Vagina (tissue), 2 donors: Measurements from ENCODE around the gene SEMA5B.

Source experiments
- CTCF ChIP-seq, 3 experiments: fragments of 450-650 bp in 2 of 3; fragments of 200-600 bp in 1 of 3; sonication (generic) in 1 of 3; IDR thresholded peaks; one replicate each; pipeline ENCODE4 v1.5.1; 2017 to 2019; ENCODE audit warnings: antibody characterized with exemption in 3 of 3, mild to moderate bottlenecking in 2 of 3, moderate library complexity in 2 of 3
- POLR2A ChIP-seq, 2 donors: fragments of 450-650 bp; IDR thresholded peaks; one replicate each; pipeline ENCODE4 v1.6.1; 2017; ENCODE audit warnings: antibody characterized with exemption in 2 of 2, mild to moderate bottlenecking in 2 of 2, moderate library complexity in 2 of 2
- POLR2AphosphoS5 ChIP-seq, 2 donors: sonication (generic); formaldehyde crosslinking; IDR thresholded peaks; one replicate each; pipeline ENCODE4 v1.9.0; 2017; ENCODE audit warnings: antibody characterized with exemption in 2 of 2, mild to moderate bottlenecking in 2 of 2, low read depth in 1 of 2; ENCODE audit not compliant: insufficient read depth in 1 of 2

GRCh38 chr3:123024056-123024455 lies 3.5 kb downstream of the SEMA5B start:
- TF ChIP-seq CTCF (IDR thresholded peaks at IDR 0.05) (no peak), POLR2AphosphoS5 (IDR thresholded peaks at IDR 0.05; ENCODE audit: insufficient read depth in 1 of 2, low read depth in 1 of 2) (no peak), POLR2A (IDR thresholded peaks at IDR 0.05) (no peak)
